Panc1 (cell line): ENCODE results near the gene NOL4L. TPM values are rescaled to one million over a fixed set of nuclear protein-coding genes. Genes with fewer than 3 reads are reported as not detected.

Experiments
- ATAC-seq: fragments of 200-7000 bp; cut with Tn5 transposase; 2 replicates; pipeline ENCODE4 v1.9.1; 2020; ENCODE audit warnings: mild to moderate bottlenecking, moderate library complexity
- BruUV-seq: library from RNA; stranded (reverse); fragments of 400-500 nt; replicated peaks from 2 replicates; lab custom pipeline; 2021; lab: Mats Ljungman, UMichigan
- CTCF ChIA-PET: fragments of 300-600 bp; sonication (Branson Sonifier 250); formaldehyde crosslinking; loops from one replicate; lab custom pipeline; 2022; ENCODE audit warnings: antibody characterized with exemption; lab: Charles Lee
- POLR2A ChIA-PET: fragments of 300-600 bp; sonication (Branson Sonifier 250); formaldehyde crosslinking; loops from one replicate; lab custom pipeline; 2022; ENCODE audit warnings: antibody characterized with exemption; lab: Charles Lee
- DNase-seq: peaks from one replicate; pipeline ENCODE4 v3.0.0-alpha.2; 2010; ENCODE audit warnings: low read depth, low spot score
- H3K27ac ChIP-seq: 2 replicates; pipeline ENCODE4 v1.5.1; 2011; ENCODE audit warnings: mild to moderate bottlenecking, low read length, inconsistent platforms
- H3K27me3 ChIP-seq: fragments of 200-500 bp; sonication (Bioruptor generic); 2 replicates; pipeline ENCODE4 v1.6.0; 2014; ENCODE audit warnings: low read length, inconsistent platforms; ENCODE audit not compliant: control insufficient read depth, insufficient read depth
- H3K36me3 ChIP-seq: fragments of 200-500 bp; sonication (Bioruptor generic); 2 replicates; pipeline ENCODE4 v1.5.1; 2014; ENCODE audit warnings: inconsistent platforms, mild to moderate bottlenecking, low read length, moderate library complexity; ENCODE audit not compliant: control insufficient read depth, insufficient read depth
- H3K4me1 ChIP-seq: 2 replicates; pipeline ENCODE4 v1.5.1; 2011; ENCODE audit warnings: inconsistent platforms, mild to moderate bottlenecking, low read length, moderate library complexity; ENCODE audit not compliant: control insufficient read depth, insufficient read depth
- H3K4me3 ChIP-seq, 2 experiments: 2 replicates each; pipeline ENCODE4 v1.5.1; 2011 to 2012; ENCODE audit warnings: low read depth in 2 of 2, low read length in 2 of 2, mild to moderate bottlenecking in 2 of 2, inconsistent platforms in 1 of 2, moderate library complexity in 1 of 2
- H3K9me3 ChIP-seq: fragments of 200-500 bp; sonication (Bioruptor generic); 2 replicates; pipeline ENCODE4 v1.5.1; 2014; ENCODE audit warnings: low read depth, mild to moderate bottlenecking, inconsistent platforms, low read length, moderate library complexity; ENCODE audit not compliant: control insufficient read depth, insufficient read depth
- POLR2AphosphoS5 ChIP-seq: IDR thresholded peaks from 2 replicates; pipeline ENCODE4 v1.6.1; 2012; ENCODE audit warnings: mild to moderate bottlenecking, low read depth, low read length, moderate library complexity
- SIN3A ChIP-seq: IDR thresholded peaks from 2 replicates; pipeline ENCODE4 v1.6.1; 2012; ENCODE audit warnings: low read depth, mild to moderate bottlenecking, low read length, moderate library complexity, borderline replicate concordance; ENCODE audit not compliant: insufficient read depth
- TCF7L2 ChIP-seq: IDR thresholded peaks from 2 replicates; pipeline ENCODE4 v1.6.1; 2011; ENCODE audit warnings: mild to moderate bottlenecking, low read depth, low read length, inconsistent platforms
- in situ Hi-C: cut with HindIII; loops from 2 replicates; pipeline ENCODE4 v1.10.0; 2016; ENCODE audit warnings: low sequenced_read_pairs, low pct_unique_long_range_greater_than_20kb
- intact Hi-C: fragments of 100-400 bp; cut with micrococcal nuclease; formaldehyde crosslinking; loops from one replicate; pipeline ENCODE4 v1.10.0; 2022; ENCODE audit not compliant: unreplicated experiment
- total RNA-seq: library from RNA; stranded (reverse); gene quantifications from one replicate; pipeline ENCODE4 v1.2.1, GENCODE V29; 2021; ENCODE audit not compliant: unreplicated experiment
- TF ChIP-seq, protein P1 (sequence below), 2 experiments: IDR thresholded peaks; 2 replicates each; pipeline ENCODE4 v1.6.1; 2011 to 2012; ENCODE audit warnings: low read depth in 2 of 2, control low read depth in 1 of 2, low read length in 1 of 2, mild to moderate bottlenecking in 1 of 2, moderate library complexity in 1 of 2; ENCODE audit not compliant: insufficient read depth in 1 of 2
- TF ChIP-seq, protein P2 (sequence below): fragments of 450-650 bp; IDR thresholded peaks from 2 replicates; pipeline ENCODE4 v1.5.1; 2017; ENCODE audit warnings: mild to moderate bottlenecking

NOL4L gene
- total RNA-seq, 1 experiment from 2014 or later, result 21.6 TPM

DNA sequence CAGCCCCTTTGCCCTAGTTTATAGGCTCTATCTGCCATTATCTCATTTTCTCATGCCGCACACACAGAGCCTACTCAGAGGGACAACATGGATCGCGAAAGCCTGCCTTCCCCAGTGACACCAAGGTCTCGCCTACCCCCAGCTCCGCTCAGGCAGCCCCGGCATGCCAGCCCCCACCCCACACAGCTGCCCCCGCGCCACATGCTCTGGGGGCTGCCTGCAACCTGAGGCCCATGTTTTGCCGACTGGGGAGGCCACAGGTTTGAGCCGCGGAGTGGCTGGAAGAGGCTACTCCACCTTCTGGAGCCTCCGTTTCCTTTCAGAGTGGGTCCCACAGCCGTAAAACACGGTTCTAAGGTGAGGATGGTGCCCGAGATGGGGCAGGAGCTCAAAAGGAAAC is 124.9 kb downstream of the NOL4L start:
- CTCF ChIA-PET, result no interaction called here
- Histone ChIP-seq H3K27me3 (no peaks in the 10 kb centered on the region), H3K4me3 (no peak overlapping the region), H3K27ac (no peak overlapping the region), H3K4me1 (peaks cover 21% of the 10 kb centered on the region), H3K36me3 (no peaks in the 10 kb centered on the region), H3K9me3 (no peaks in the 10 kb centered on the region)
- intact Hi-C loops (no loop called here), in situ Hi-C loops (no loop called here)
- ATAC-seq (no peak), DNase-seq (no peak)
- TF ChIP-seq TCF7L2 (no peak), SIN3A (no peak), POLR2AphosphoS5 (no peak)
- TF ChIP-seq, protein P1, sequence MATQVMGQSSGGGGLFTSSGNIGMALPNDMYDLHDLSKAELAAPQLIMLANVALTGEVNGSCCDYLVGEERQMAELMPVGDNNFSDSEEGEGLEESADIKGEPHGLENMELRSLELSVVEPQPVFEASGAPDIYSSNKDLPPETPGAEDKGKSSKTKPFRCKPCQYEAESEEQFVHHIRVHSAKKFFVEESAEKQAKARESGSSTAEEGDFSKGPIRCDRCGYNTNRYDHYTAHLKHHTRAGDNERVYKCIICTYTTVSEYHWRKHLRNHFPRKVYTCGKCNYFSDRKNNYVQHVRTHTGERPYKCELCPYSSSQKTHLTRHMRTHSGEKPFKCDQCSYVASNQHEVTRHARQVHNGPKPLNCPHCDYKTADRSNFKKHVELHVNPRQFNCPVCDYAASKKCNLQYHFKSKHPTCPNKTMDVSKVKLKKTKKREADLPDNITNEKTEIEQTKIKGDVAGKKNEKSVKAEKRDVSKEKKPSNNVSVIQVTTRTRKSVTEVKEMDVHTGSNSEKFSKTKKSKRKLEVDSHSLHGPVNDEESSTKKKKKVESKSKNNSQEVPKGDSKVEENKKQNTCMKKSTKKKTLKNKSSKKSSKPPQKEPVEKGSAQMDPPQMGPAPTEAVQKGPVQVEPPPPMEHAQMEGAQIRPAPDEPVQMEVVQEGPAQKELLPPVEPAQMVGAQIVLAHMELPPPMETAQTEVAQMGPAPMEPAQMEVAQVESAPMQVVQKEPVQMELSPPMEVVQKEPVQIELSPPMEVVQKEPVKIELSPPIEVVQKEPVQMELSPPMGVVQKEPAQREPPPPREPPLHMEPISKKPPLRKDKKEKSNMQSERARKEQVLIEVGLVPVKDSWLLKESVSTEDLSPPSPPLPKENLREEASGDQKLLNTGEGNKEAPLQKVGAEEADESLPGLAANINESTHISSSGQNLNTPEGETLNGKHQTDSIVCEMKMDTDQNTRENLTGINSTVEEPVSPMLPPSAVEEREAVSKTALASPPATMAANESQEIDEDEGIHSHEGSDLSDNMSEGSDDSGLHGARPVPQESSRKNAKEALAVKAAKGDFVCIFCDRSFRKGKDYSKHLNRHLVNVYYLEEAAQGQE (IDR thresholded peaks at IDR 0.05; ENCODE audit: insufficient read depth in 1 of 2, low read depth in 2 of 2, low read length in 1 of 2), result no peak
- TF ChIP-seq, protein P2, sequence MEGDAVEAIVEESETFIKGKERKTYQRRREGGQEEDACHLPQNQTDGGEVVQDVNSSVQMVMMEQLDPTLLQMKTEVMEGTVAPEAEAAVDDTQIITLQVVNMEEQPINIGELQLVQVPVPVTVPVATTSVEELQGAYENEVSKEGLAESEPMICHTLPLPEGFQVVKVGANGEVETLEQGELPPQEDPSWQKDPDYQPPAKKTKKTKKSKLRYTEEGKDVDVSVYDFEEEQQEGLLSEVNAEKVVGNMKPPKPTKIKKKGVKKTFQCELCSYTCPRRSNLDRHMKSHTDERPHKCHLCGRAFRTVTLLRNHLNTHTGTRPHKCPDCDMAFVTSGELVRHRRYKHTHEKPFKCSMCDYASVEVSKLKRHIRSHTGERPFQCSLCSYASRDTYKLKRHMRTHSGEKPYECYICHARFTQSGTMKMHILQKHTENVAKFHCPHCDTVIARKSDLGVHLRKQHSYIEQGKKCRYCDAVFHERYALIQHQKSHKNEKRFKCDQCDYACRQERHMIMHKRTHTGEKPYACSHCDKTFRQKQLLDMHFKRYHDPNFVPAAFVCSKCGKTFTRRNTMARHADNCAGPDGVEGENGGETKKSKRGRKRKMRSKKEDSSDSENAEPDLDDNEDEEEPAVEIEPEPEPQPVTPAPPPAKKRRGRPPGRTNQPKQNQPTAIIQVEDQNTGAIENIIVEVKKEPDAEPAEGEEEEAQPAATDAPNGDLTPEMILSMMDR, result no peak
- no TSS peak for BruUV-seq
- POLR2A ChIA-PET, result interaction anchor here (0.6 to 0.7 kb wide), 2 partner anchors 30 to 114 kb away, joined by 3 to 5 read pairs; no protein-coding TSS in a partner anchor

DNA sequence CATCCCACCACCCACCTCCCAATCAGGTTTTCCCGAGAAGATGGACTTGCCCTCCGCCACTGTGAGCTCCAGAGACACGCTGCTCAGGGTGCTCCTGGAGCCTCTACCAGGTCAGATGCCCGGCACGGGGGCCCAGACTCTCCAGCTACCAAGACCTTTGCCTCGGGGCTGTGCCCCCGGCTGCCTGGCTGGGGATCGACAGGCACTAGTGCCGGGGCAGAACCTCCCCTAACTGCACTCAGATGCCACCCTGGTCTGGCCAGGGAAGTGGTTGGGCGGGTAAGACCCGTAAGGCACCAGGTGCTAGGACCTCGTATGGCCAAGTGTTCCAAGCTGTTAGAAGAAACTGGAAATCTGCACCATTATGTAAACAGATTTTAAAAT is 126.3 kb downstream of the NOL4L start:
- TF ChIP-seq, protein P1 (IDR thresholded peaks at IDR 0.05; ENCODE audit: insufficient read depth in 1 of 2, low read depth in 2 of 2, low read length in 1 of 2), result no peak
- TF ChIP-seq POLR2AphosphoS5 (no peak), SIN3A (no peak), TCF7L2 (no peak)
- TF ChIP-seq, protein P2, result no peak
- in situ Hi-C loops (no loop called here), intact Hi-C loops (no loop called here)
- CTCF ChIA-PET, result no interaction called here
- peaks cover 16% of the 10 kb centered on the region for H3K4me1 ChIP-seq
- no peak overlapping the region for H3K4me3 ChIP-seq
- BruUV-seq, result no TSS peak
- ATAC-seq, result no peak
- H3K9me3 ChIP-seq, result no peaks in the 10 kb centered on the region
- H3K36me3 ChIP-seq, result no peaks in the 10 kb centered on the region
- no peak for DNase-seq
- POLR2A ChIA-PET, result interaction anchor here (0.5 kb wide), 1 partner anchor 342 kb away, joined by 12 read pairs; no protein-coding TSS in a partner anchor
- H3K27ac ChIP-seq, result no peak overlapping the region
- H3K27me3 ChIP-seq, result no peaks in the 10 kb centered on the region
